Measurements from ENCODE around the gene GRB2.
"Not testable (repeated sequence)": the region's sequence is repeated elsewhere in the genome, so short reads cannot be mapped to it uniquely, and the experiment has no call there.

The GRB2 gene

GRCh38 chr17:75350706-75351105 is 54.8 kb downstream of the GRB2 start:
- no peak for DNase-seq (ENCODE audit: low read depth)

- no peak for DNase-seq (ENCODE audit: low read depth)
Observed at GRCh38 chr17:75350029-75350428, 55.4 kb downstream of the GRB2 start.

GRCh38 chr17:75349589-75349988 is 55.9 kb downstream of the GRB2 start:
- no peak for DNase-seq (ENCODE audit: low read depth)

- DNase-seq (ENCODE audit: low read depth) = no peak
Observed at GRCh38 chr17:75348386-75349012, 57.0 kb downstream of the GRB2 start.

GRCh38 chr17:75346906-75347305 is 58.6 kb downstream of the GRB2 start:
- DNase-seq (ENCODE audit: low read depth) = no peak

- DNase-seq (ENCODE audit: low read depth) = not testable (repeated sequence)
Observed at GRCh38 chr17:75346368-75346767, 59.1 kb downstream of the GRB2 start.

GRCh38 chr17:75345514-75346167 is 59.8 kb downstream of the GRB2 start:
- no peak for DNase-seq (ENCODE audit: low read depth)

GRCh38 chr17:75344666-75345065 is 60.8 kb downstream of the GRB2 start:
- no peak for DNase-seq (ENCODE audit: low read depth)

GRCh38 chr17:75342996-75343395 is 62.5 kb downstream of the GRB2 start:
- DNase-seq (ENCODE audit: low read depth) = no peak

GRCh38 chr17:75341784-75342486 is 63.5 kb downstream of the GRB2 start:
- DNase-seq (ENCODE audit: low read depth) = no peak

GRCh38 chr17:75340631-75341030 is 64.8 kb downstream of the GRB2 start:
- no peak for DNase-seq (ENCODE audit: low read depth)

- no peak for DNase-seq (ENCODE audit: low read depth)
Observed at GRCh38 chr17:75339971-75340370, 65.5 kb downstream of the GRB2 start.

- no peak for DNase-seq (ENCODE audit: low read depth)
Observed at GRCh38 chr17:75338335-75338734, 67.1 kb downstream of the GRB2 start.

- DNase-seq (ENCODE audit: low read depth) = no peak
Observed at GRCh38 chr17:75335315-75335714, 70.2 kb downstream of the GRB2 start.

- no peak for DNase-seq (ENCODE audit: low read depth)
Observed at GRCh38 chr17:75334723-75335122, 70.8 kb downstream of the GRB2 start.

GRCh38 chr17:75331671-75332070 is 73.8 kb downstream of the GRB2 start:
- DNase-seq (ENCODE audit: low read depth) = no peak

- no peak for DNase-seq (ENCODE audit: low read depth)
Observed at GRCh38 chr17:75327757-75328156, 77.7 kb downstream of the GRB2 start.

- DNase-seq (ENCODE audit: low read depth) = no peak
Observed at GRCh38 chr17:75326226-75326848, 79.1 kb downstream of the GRB2 start.

GRCh38 chr17:75325827-75326225 is 79.7 kb downstream of the GRB2 start:
- no peak for DNase-seq (ENCODE audit: low read depth)

- no peak for DNase-seq (ENCODE audit: low read depth)
Observed at GRCh38 chr17:75325348-75325747, 80.1 kb downstream of the GRB2 start.

GRCh38 chr17:75321506-75321905 is 84.0 kb downstream of the GRB2 start:
- DNase-seq (ENCODE audit: low read depth) = no peak

GRCh38 chr17:75319904-75320691 is 85.4 kb downstream of the GRB2 start:
- no peak for DNase-seq (ENCODE audit: low read depth)

Measured in stimulated activated CD8-positive, alpha-beta memory T cell treated with anti-CD3 and anti-CD28 coated beads, Interleukin-15, amount 100 ng/mL, for 24 hours (primary cell).